ENCODE results near the gene CBLB.
A peak's percentile ranks its signal among the peaks of the same experiment; 100 is the strongest.

Gene CBLB

DNA sequence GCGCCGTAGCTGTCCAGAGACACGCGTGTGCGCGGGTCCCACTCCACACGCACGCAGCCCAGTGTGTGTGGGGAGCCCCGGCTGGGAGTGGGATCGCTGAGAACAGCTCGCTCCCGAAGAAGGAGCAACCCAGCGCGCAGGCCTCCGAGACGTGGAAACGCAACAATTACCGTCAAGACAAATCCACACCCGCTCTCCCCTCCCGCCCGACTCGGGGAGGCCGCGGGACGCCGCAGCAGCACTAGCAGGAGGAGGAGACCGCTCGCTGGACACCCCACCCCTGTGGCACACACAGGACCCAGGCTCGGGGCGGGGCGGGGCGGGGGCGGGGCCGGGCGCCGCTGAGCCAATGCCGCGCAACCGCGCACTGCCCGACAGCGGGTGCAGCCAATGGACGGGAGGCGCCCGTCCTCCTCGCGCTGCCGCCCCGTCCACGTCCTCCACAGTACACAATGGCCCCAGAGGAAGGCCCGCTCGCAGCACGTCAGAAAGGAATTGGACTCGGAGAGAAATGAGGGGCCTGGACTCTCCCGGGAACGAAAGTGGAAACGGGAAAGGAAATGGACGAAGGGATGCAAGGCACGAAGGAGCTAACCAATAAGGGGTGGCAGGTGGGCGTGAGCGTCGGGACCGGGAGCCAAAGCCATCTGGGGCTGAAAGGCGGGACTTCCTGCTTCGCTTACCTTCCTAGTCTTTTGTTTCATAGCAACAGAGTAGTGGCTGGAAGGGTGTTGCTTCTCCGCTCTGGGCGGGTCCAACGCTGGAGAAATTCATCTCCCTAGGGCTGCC, at the start of gene CBLB:
Gene CBLB (minus strand): TSS at position 271 of the 789 bp plus-strand sequence. CDS start 1,435 bp downstream, outside the sequence.
- DNase-seq: peak; percentile 98

DNA sequence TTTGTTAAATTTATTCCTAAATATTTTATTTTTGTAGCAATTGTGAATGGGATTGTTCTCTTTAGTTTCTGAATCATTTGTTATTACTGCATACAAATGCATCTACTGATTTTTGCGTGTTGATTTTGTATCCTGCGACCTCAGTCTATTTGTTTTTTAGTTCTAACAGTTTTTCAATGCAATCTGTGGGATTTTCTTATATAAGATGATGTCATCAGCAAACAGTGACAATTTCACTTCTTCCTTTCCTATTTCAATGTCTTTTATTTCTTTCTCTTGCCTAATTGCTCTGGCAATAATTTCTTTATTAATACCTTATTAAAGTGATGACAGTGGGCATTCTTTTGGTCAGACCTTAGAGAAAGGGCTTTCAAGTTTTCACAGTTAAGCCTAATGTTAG, 48.0 kb upstream of the CBLB start:
- no peak for DNase-seq

DNA sequence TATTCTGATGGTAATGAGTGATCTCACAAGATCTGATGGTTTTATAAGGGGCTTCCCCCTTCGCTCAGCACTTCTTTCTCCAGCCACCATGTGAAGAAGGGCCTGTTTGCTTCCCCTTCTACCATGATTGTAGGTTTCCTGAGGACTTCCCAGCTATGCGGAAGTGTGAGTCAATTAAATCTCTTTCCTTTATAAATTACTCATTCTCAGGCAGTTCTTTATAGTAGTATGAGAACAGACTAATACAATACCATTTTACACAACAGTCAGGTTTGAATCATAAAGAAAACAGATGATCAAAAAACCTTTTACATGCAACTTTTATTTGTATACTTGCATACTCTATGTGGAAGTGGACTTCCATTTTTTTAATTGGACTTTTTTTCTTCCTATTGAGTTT, 46.7 kb upstream of the CBLB start:
- no peak for DNase-seq

DNA sequence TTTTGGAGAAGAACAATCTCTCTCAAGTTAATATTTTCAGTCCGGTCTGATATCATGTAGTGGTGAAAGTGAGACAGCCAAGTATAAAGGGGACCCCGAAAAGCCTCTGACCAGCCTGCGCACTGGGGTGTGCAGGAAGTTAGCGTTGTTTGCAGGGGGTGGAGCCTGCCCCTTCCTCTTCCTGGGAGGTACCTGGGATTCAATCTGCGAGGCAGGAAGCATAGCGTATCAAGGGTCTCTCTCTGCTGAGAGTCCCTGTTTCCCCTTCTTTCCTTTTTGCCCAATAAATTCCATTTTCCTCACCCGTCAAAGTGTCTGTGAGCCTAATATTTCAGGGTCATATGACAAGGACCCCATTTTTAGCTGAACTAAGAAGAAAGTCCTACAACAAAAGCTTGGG, 44.8 kb upstream of the CBLB start:
- no peak for DNase-seq

DNA sequence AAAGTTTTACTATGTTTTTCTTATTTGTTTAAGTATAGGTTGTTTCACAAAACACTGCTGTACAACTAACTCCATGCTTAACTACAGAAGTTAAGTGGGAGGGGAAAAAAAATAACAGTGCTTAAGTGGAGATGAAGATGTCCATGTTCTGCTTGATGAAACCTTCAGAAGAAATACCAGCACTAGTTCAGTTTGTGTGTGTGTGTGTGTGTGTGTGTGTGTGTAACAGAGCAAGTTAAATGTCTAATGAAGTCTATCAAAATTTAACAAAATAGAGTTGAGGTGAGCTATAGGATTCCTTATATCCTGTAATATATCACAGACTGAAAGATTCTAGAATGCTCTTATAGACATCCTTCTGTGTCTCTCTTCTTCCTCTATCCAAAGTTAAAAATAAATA, 44.1 kb upstream of the CBLB start:
- DNase-seq: no peak

DNA sequence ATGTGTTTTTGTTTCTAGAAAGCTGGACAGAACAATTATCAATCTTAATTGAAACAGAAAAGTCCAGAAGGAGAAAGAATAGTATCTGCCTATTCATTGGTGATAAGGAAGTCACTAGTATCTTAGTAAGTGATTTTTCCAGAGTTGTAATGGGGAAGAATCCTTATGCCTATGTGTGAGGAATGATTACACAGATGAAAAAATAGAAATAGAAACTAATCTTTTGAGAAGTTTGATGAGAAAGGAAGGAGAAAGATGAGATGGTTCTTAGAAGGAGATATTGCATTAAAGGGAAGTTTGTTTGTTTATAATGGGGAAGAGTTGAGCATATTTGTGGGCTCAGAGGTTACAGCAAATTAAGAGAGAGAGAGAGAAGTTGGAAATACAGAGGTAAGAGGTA, 42.7 kb upstream of the CBLB start:
- no peak for DNase-seq

DNA sequence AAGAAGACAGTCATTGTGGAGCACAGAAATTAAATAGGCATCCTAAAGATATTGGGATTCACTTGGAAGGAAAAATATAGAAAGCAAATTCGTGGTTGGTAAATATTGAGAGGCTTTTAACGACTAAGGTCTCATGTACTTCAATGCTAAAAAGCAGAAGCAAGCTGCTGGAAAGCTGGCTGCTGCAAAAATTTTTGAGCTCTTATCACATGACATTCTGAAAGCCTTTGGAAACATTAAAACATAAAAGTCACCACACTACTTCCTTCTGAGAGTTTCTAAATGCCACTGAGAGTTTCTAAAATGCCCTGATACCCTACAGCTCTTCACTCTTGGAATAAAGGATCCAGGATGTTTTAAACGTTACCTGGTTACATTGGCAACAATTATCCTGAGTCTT, 39.0 kb upstream of the CBLB start:
- DNase-seq: peak; percentile 91 to 92

DNA sequence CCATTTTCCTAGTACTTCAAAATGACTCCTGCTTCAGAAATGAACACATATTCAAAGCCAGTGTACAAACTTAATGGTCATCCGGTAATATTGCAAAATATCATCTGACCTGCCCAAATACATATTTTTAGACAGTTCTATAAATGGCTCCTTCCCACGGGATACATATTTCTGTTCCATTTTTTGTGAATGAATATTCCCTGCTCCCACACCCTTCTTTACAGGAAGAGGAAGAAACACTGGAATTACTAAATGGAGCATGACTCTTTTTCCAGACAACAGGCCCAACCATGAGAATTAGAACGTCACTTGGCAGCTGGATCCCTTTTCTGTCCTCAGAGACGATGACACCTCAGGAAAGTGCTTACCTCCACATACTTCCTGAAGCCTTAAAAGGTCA, 38.0 kb upstream of the CBLB start:
- no peak for DNase-seq

DNA sequence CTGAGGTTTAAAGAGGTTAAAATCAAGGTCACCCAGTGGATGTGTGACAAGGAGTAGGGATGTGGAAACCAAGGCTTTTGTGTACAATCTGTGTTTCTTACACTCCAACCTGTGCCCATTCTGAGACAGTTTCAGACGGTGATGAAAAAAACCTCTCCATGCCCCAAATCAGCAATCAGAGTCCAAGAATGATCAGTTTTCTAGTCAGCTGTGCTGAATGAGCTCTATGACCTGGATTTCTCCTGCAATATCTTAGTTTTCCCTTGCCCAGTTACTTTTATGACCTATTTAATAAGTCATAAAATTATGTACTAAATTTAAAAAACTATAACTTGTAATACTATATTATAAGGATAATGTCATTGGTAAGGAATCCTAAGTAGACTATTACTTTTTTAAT, 37.5 kb upstream of the CBLB start:
- DNase-seq: no peak

DNA sequence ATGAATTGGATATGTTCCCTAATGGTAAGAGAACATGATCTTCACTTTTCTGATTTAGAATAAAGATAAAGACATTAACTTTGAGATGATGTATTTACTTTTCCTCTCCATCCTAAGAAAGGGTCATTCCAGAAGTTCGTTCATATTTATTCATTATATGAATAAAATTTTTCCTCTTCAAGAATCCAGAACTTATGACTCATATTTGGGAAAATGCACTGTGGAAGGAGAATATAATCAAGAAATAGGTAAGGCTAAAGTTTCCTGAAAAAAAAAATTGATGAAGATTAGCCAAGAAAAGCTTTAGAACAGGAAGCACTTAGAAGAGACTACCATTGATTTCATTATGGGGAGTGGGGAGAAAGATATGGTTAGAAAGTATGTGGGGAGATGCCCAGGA, 36.5 kb upstream of the CBLB start:
- DNase-seq: no peak

DNA sequence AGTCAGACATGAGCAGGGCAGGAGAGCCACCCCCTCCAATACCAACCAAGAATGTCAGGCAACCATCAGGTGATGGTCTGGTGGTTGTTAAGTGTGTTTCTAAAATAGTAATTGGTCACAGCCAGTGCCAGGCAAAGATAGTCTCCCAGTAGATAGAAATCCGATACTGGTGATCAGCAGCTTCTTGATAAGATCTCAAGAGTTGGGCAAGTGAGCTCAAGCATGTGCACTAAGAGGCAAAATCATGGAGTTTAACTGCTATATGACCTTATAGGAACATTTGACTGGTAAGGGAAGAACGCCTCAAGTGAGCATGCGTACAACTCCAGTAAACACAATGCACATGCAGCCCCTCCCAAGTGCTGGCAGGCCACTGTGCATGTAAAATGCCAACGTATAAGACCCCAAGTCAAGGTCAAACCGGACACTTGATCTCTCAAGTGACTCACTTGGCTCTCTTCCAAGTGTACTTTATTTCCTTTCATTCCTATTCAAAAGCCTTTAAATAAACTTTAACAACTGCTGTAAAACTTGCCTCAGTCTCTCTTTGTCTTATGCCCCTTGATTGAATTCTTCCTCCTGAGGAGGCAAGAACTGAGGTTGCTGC, 36.0 kb upstream of the CBLB start:
- DNase-seq: no peak

DNA sequence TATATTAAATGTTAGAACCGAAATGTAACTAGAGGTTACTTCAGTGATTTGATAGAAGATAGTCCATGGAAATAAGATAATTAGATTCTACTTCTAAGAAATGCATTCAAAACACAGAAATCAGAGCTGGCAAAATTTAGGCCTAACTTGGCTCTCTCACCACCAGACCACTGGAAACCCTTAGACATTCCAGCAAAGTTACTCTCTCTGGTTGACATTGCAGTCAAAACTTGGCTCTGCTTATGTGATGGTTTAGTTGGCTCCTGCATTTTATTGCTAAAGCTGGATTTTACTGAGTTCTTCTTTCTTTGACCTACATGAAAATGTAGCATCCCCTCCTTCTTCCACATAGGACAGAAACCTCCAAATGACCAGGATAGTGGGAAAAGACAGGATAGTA, 35.4 kb upstream of the CBLB start:
- no peak for DNase-seq

DNA sequence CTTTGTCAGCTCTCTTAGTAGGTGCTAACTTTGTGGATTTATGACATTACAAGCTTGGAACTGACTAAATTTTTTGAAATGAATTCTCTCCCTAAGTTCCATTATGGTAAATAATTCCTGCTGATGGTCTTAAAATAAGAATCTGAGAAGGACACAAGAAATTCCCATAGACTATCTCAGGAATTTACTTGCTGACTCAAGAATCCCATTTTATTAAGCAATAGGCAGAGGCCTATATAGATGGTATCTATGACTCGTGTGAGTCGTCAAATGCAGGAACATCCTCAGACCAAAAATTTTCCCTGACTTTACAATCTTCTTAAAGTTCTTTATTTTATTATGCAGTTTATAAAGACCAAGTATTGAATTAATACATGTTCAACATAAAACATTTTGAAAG, 30.7 kb upstream of the CBLB start:
- no peak for DNase-seq

DNA sequence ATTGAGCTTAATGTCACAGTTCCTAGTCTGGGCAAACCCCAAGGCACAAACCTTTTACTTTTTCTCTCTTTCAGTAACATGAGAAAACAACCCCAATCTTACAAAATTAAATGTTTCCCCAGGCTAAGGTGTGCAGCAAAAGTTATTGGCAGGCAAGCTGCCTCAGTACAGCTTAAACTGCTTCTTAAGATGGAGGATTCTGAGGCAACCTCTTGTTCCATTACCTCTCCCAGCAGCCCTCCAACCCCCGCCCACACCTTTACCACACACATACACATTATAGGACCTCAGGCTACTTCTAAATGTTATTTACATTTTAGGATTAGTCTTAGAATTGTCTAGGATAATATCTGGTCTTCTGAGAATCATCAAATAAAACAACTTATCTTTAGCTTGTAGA, 22.3 kb upstream of the CBLB start:
- DNase-seq: no peak

DNA sequence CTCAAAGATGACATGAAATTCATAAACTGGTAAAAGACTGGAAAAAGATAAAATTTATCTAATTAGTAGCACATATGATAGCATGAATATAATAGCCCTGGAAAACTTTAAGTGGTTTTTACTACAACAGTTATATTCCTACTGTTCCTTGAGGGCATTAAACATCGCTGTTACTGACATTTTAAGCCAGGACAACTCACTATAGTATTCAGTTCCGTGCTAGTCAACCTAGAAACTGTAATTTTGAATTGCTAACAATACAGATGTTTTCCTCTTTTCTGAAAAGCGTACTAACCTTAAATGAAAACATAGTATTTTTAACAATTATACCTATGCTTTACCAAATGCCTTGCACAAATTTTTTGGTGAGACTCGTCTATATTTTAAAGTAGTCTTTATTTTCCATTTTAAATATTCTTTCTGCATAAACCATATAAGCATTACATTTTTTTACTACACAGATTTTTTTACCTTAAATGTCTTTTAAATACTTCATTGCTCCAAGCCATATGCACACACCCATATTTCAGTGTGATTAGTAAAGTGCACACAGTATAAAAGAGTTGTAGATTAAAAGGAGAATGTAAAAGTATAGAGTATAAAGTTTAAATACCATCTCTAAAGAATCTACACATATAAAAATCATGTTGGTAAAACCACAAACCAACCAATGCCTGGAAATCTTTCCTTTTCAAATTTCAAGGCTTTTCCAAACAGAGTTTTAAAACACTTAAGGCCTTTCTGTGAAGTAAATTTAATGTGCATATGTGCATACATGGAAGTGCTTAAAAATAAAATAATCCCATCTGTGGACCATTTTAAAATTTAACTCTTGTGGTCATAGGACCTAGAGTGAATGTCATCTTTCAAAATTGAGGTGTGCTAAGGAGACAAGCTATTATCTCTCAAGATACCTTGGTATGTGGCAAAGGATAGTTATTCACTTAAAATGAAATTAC, 20.1 kb upstream of the CBLB start:
- no peak for DNase-seq

DNA sequence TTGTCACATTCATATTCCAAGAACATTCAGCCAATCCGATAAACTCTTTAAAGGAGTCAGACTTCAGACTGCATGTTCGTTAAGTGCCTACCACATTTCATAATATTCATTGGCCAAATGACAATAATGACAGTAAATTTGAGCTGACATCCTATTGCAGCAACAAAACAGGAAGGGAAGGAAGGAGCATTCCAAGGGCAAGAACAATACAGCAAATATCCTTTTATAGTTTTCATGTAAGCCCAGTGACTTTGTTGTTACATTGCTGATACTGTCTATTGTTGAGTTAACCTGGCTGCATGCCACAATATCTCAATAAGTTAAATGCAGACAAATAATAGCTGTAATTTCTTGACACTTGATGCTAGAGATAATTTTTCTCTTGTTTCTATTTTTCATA, 16.4 kb upstream of the CBLB start:
- DNase-seq: no peak

DNA sequence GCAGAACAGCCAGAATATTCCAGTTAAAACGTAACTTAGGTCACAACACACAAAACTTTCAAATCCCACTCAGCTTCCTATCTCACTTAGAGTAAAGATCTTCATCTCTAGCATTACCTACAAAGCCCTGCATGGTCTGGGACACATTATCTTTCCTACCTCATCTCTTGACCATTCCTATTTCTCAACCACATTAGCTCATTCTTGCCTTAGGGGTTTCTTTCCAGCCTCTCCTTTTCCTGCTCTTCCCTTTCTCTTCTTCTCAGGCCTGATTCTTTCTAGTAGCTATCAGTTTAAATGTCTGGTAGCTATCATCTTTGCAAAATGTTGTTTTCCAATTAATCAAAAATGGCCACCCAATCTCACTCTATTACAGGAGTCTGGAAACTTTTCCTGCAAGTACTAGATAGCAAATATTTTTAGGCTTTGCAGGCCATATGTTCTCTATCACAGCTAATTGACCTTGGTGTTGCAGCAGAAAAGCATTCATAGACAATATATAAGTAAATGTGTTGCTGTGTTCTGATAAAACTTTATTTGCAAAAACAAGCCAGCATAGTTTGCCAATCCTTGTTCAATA, 15.1 kb upstream of the CBLB start:
- no peak for DNase-seq

DNA sequence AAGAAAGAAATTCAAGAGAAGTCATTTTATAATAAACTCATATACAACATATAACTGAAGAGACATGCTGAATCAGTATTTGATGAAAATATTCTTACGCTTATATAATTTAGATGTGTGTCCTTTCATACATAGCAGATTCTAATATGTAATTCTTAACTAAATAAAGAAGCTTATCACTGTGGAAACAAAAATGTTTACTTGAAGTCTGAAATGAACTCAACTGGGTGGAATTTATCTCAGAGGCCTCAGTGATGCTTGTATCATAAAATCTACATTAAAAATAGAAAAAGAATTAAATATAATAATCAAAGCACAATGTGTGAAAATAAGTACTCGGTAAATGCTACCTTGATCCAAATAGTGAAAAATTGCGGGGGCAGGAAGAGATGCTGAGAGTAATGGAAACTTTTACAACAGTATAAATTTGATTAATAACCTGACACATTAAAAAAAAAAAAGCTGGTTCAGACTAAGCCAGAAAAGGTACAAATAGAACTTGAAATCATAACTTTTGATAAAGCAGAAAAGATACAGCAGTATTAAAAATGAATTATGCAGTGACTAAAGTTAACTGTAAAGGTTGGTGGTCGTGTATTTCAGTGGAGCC, 12.0 kb upstream of the CBLB start:
- no peak for DNase-seq

DNA sequence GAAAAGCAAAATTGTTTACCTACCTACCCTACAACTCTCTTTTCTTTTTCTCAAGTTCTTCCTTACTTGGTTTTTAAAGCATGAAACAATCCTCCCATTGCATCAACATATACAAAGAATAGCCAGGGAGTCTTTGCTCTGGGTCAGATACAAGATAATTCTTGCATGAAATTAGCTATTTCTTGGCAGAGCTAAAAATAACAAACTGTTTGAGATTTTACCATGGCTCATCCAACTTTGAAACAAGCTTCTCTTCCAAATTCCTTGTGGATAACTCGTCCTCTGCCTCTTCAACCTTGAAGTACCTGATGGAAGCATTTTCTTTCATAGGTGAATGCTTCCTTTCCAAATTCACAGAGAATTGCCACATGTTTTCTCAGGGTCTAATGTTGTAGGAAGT, 9.2 kb upstream of the CBLB start:
- DNase-seq: no peak

DNA sequence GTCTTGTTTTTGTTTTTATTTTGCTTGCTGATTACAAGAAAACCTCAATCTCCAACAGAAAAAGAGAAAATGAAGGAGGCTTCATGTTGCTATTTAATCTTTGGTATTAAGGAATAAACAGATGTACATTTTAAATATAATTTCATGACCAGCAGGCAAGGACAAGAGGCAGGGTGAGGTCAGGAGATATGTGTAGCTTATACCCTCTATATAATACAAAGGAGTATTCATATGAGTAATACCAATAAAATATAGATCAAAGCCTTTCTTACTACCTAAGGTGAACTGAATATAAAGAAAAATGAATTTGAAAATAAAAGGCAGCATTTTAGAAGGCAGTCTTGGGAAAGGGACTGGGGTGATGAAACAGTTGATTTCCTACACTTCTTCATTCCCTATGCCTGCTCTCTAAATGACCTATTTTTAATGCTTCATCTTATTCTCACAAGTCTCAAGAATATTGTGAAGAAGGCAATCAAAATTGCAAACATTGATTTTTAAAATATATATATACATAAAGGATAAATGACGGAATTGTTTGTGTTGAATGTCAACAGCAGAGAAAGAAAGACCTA, 8.6 kb upstream of the CBLB start:
- peak; percentile 31 to 37 for DNase-seq

DNA sequence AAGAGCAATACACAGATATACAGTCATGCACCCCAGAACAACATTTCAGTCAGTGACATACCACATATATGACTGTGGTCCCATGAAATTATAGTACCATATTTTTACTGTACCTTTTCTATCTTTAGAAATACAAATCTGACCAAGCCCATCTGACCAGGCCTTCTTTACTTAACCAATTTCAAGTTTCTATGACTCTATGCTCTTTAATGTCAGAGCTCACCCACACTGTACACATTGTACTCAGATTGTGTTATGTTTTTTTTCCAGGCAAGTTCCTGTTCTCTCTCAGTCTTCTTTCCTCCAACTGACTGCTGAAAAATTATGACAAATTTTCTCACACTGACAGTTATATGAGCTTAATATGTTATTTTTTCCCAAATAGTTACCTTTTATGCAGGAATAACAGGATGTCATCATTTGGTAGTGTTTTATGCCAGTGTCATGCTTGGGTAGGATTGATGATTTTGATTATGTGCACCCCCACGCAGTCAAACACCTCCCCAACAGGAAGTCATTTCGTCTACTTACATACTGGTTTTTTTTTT, 8.0 kb upstream of the CBLB start:
- no peak for DNase-seq

Measured in AML-193 (cell line).